Activated CD4-positive, alpha-beta T cell treated with anti-CD3 and anti-CD28 coated beads, Interleukin-2, amount 10 ng/mL, durations not matched to agents 7 days and 5 days (primary cell): ENCODE results near the gene IQSEC1. TPM values are rescaled to one million over a fixed set of nuclear protein-coding genes. Genes with fewer than 3 reads are reported as not detected.

Source experiments
- CTCF ChIA-PET: fragments of 350-600 bp; sonication (Branson Sonifier 250); formaldehyde crosslinking; loops from one replicate; lab custom pipeline; 2021; ENCODE audit warnings: antibody characterized with exemption; lab: Charles Lee
- POLR2A ChIA-PET: fragments of 350-600 bp; sonication (Branson Sonifier 250); formaldehyde crosslinking; loops from one replicate; lab custom pipeline; 2021; ENCODE audit warnings: antibody characterized with exemption; lab: Charles Lee
- DNase-seq: peaks from one replicate; pipeline ENCODE4 v3.0.0-alpha.2; 2020
- H3K27ac Mint-ChIP-seq: one replicate; pipeline ENCODE4 v1.8.0; 2021; ENCODE audit warnings: mild to moderate bottlenecking, moderate library complexity, mixed read lengths
- H3K27me3 Mint-ChIP-seq: one replicate; pipeline ENCODE4 v1.8.0; 2021; ENCODE audit warnings: mixed read lengths
- H3K36me3 Mint-ChIP-seq: one replicate; pipeline ENCODE4 v1.8.0; 2021; ENCODE audit warnings: low read depth, mixed read lengths
- H3K4me1 Mint-ChIP-seq: one replicate; pipeline ENCODE4 v1.8.0; 2021; ENCODE audit warnings: mixed read lengths
- H3K4me3 Mint-ChIP-seq: one replicate; pipeline ENCODE4 v1.8.0; 2021; ENCODE audit warnings: mild to moderate bottlenecking, moderate library complexity, mixed read lengths
- H3K9me3 Mint-ChIP-seq: one replicate; pipeline ENCODE4 v1.8.0; 2021; ENCODE audit warnings: mixed read lengths
- total RNA-seq, 2 experiments: library from RNA; stranded (reverse); gene quantifications; one replicate each; pipeline ENCODE4 v1.2.3, GENCODE V29; 2021

The IQSEC1 gene
- total RNA-seq, 2 experiments from 2014 or later, result 58.2 to 70.4 TPM

GRCh38 chr3:12990306-12990705, 82.9 kb downstream of the IQSEC1 start:
- CTCF ChIA-PET, result interaction anchor here (1.0 to 1.3 kb wide), 3 partner anchors 9 to 75 kb away, joined by 3 to 4 read pairs (median 4); no protein-coding TSS in a partner anchor
- DNase-seq, result no peak
- Mint-ChIP-seq H3K4me1 (peaks cover 13% of the 10 kb centered on the region), H3K4me3 (no peak overlapping the region), H3K9me3 (no peaks in the 10 kb centered on the region), H3K36me3 (peaks cover 6% of the 10 kb centered on the region), H3K27ac (no peak overlapping the region), H3K27me3 (no peaks in the 10 kb centered on the region)
- POLR2A ChIA-PET, result no interaction called here

GRCh38 chr3:12988728-12989454, 84.3 kb downstream of the IQSEC1 start:
- H3K27me3 Mint-ChIP-seq, result no peaks in the 10 kb centered on the region
- H3K36me3 Mint-ChIP-seq, result peaks cover 4% of the 10 kb centered on the region
- H3K27ac Mint-ChIP-seq, result no peak overlapping the region
- no peak overlapping the region for H3K4me3 Mint-ChIP-seq
- no peak for DNase-seq
- peaks cover 13% of the 10 kb centered on the region for H3K4me1 Mint-ChIP-seq
- POLR2A ChIA-PET, result no interaction called here
- CTCF ChIA-PET, result interaction anchor here (0.6 to 1.5 kb wide), 6 partner anchors 10 to 76 kb away, joined by 3 to 5 read pairs (median 3); no protein-coding TSS in a partner anchor
- no peaks in the 10 kb centered on the region for H3K9me3 Mint-ChIP-seq

GRCh38 chr3:12987602-12988001, 85.6 kb downstream of the IQSEC1 start:
- Mint-ChIP-seq H3K4me3 (no peak overlapping the region), H3K27me3 (no peaks in the 10 kb centered on the region), H3K9me3 (no peaks in the 10 kb centered on the region), H3K27ac (no peak overlapping the region), H3K4me1 (peaks cover 24% of the 10 kb centered on the region), H3K36me3 (peaks cover 4% of the 10 kb centered on the region)
- no peak for DNase-seq
- POLR2A ChIA-PET, result no interaction called here
- CTCF ChIA-PET, result interaction anchor here (0.7 to 1.5 kb wide), 2 partner anchors 18 to 24 kb away, joined by 3 to 4 read pairs; no protein-coding TSS in a partner anchor

- peaks cover 4% of the 10 kb centered on the region for H3K36me3 Mint-ChIP-seq
- H3K4me3 Mint-ChIP-seq, result no peak overlapping the region
- ChIA-PET CTCF (interaction anchor here (1.0 to 4.7 kb wide), 3 partner anchors 7 to 25 kb away, joined by 3 to 28 read pairs (median 3); no protein-coding TSS in a partner anchor), POLR2A (no interaction called here)
- no peaks in the 10 kb centered on the region for H3K9me3 Mint-ChIP-seq
- H3K27me3 Mint-ChIP-seq, result no peaks in the 10 kb centered on the region
- H3K4me1 Mint-ChIP-seq, result peaks cover 29% of the 10 kb centered on the region
- no peak overlapping the region for H3K27ac Mint-ChIP-seq
- no peak for DNase-seq
Measured at GRCh38 chr3:12986986-12987385, 86.2 kb downstream of the IQSEC1 start.

GRCh38 chr3:12986521-12986920, 86.7 kb downstream of the IQSEC1 start:
- H3K36me3 Mint-ChIP-seq, result peaks cover 4% of the 10 kb centered on the region
- POLR2A ChIA-PET, result no interaction called here
- no peaks in the 10 kb centered on the region for H3K9me3 Mint-ChIP-seq
- no peaks in the 10 kb centered on the region for H3K27me3 Mint-ChIP-seq
- CTCF ChIA-PET, result interaction anchor here (1.0 to 4.7 kb wide), 3 partner anchors 7 to 24 kb away, joined by 3 to 28 read pairs (median 3); no protein-coding TSS in a partner anchor
- DNase-seq, result no peak
- peaks cover 32% of the 10 kb centered on the region for H3K4me1 Mint-ChIP-seq
- H3K4me3 Mint-ChIP-seq, result no peak overlapping the region
- H3K27ac Mint-ChIP-seq, result no peak overlapping the region

- no peak for DNase-seq
- no peaks in the 10 kb centered on the region for H3K9me3 Mint-ChIP-seq
- H3K27ac Mint-ChIP-seq, result no peak overlapping the region
- no peak overlapping the region for H3K4me3 Mint-ChIP-seq
- peaks cover 33% of the 10 kb centered on the region for H3K4me1 Mint-ChIP-seq
- POLR2A ChIA-PET, result no interaction called here
- peaks cover 5% of the 10 kb centered on the region for H3K36me3 Mint-ChIP-seq
- no peaks in the 10 kb centered on the region for H3K27me3 Mint-ChIP-seq
- CTCF ChIA-PET, result interaction anchor here (1.0 to 4.7 kb wide), 3 partner anchors 8 to 24 kb away, joined by 3 to 28 read pairs (median 3); no protein-coding TSS in a partner anchor
Measured at GRCh38 chr3:12986031-12986430, 87.2 kb downstream of the IQSEC1 start.

GRCh38 chr3:12985148-12985547, 88.1 kb downstream of the IQSEC1 start:
- no peaks in the 10 kb centered on the region for H3K27me3 Mint-ChIP-seq
- peaks cover 6% of the 10 kb centered on the region for H3K36me3 Mint-ChIP-seq
- DNase-seq, result no peak
- no peak overlapping the region for H3K27ac Mint-ChIP-seq
- ChIA-PET CTCF (interaction anchor here (1.1 to 4.7 kb wide), 4 partner anchors 9 to 25 kb away, joined by 3 to 28 read pairs (median 4); no protein-coding TSS in a partner anchor), POLR2A (no interaction called here)
- peaks cover 33% of the 10 kb centered on the region for H3K4me1 Mint-ChIP-seq
- no peak overlapping the region for H3K4me3 Mint-ChIP-seq
- no peaks in the 10 kb centered on the region for H3K9me3 Mint-ChIP-seq

- H3K27ac Mint-ChIP-seq, result no peak overlapping the region
- H3K27me3 Mint-ChIP-seq, result no peaks in the 10 kb centered on the region
- no peak overlapping the region for H3K4me3 Mint-ChIP-seq
- POLR2A ChIA-PET, result no interaction called here
- peak; percentile 67 for DNase-seq
- H3K9me3 Mint-ChIP-seq, result no peaks in the 10 kb centered on the region
- peaks cover 33% of the 10 kb centered on the region for H3K4me1 Mint-ChIP-seq
- peaks cover 7% of the 10 kb centered on the region for H3K36me3 Mint-ChIP-seq
- CTCF ChIA-PET, result interaction anchor here (0.9 to 4.7 kb wide), 8 partner anchors 9 to 1195 kb away, joined by 3 to 28 read pairs (median 4); no protein-coding TSS in a partner anchor
Measured at GRCh38 chr3:12984023-12984823, 89.0 kb downstream of the IQSEC1 start.

- H3K4me3 Mint-ChIP-seq, result no peak overlapping the region
- H3K4me1 Mint-ChIP-seq, result peaks cover 27% of the 10 kb centered on the region
- DNase-seq, result no peak
- H3K27me3 Mint-ChIP-seq, result no peaks in the 10 kb centered on the region
- peaks cover 7% of the 10 kb centered on the region for H3K36me3 Mint-ChIP-seq
- ChIA-PET POLR2A (no interaction called here), CTCF (interaction anchor here (1.3 to 4.7 kb wide), 4 partner anchors 11 to 173 kb away, joined by 4 to 28 read pairs (median 6); no protein-coding TSS in a partner anchor)
- H3K9me3 Mint-ChIP-seq, result no peaks in the 10 kb centered on the region
- no peak overlapping the region for H3K27ac Mint-ChIP-seq
Measured at GRCh38 chr3:12983319-12983718, 89.9 kb downstream of the IQSEC1 start.

GRCh38 chr3:12982619-12983101, 90.6 kb downstream of the IQSEC1 start:
- Mint-ChIP-seq H3K27ac (no peak overlapping the region), H3K4me1 (peaks cover 27% of the 10 kb centered on the region), H3K9me3 (no peaks in the 10 kb centered on the region), H3K36me3 (peaks cover 7% of the 10 kb centered on the region), H3K4me3 (no peak overlapping the region), H3K27me3 (no peaks in the 10 kb centered on the region)
- CTCF ChIA-PET, result interaction anchor here (1.8 to 4.7 kb wide), 2 partner anchors 11 to 18 kb away, joined by 7 to 28 read pairs; no protein-coding TSS in a partner anchor
- DNase-seq, result no peak
- POLR2A ChIA-PET, result no interaction called here

- ChIA-PET CTCF (interaction anchor here (0.9 to 1.8 kb wide), 4 partner anchors 13 to 44 kb away, joined by 3 to 7 read pairs (median 4); no protein-coding TSS in a partner anchor), POLR2A (no interaction called here)
- no peaks in the 10 kb centered on the region for H3K9me3 Mint-ChIP-seq
- peaks cover 27% of the 10 kb centered on the region for H3K4me1 Mint-ChIP-seq
- no peaks in the 10 kb centered on the region for H3K27me3 Mint-ChIP-seq
- DNase-seq, result no peak
- peaks cover 4% of the 10 kb centered on the region for H3K36me3 Mint-ChIP-seq
- peak overlapping the region; percentile 25 for H3K27ac Mint-ChIP-seq
- no peak overlapping the region for H3K4me3 Mint-ChIP-seq
Measured at GRCh38 chr3:12981306-12982275, 91.6 kb downstream of the IQSEC1 start.
